Measurements from ENCODE around the gene THPO. TPM values are rescaled to one million over a fixed set of nuclear protein-coding genes. Genes with fewer than 3 reads are reported as not detected.
A peak's percentile ranks its signal among the peaks of the same experiment; 100 is the strongest.

THPO gene
- total RNA-seq, 4 donors from 2014 or later = 0.31 to 0.94 TPM; not detected in 2

GRCh38 chr3:184334470-184335158 is 43.4 kb downstream of the THPO start:
- ATAC-seq = no peak
- Histone ChIP-seq H3K27me3 (no peaks in the 10 kb centered on the region), H3K4me3 (no peak overlapping the region), H3K4me1 (peaks cover 0 to 66% (median 26%) of the 10 kb centered on the region in 3 donors), H3K9me3 (no peaks in the 10 kb centered on the region), H3K36me3 (peaks cover 0 to 57% of the 10 kb centered on the region in 2 donors), H3K27ac (peak overlapping the region; percentile 94 to 99 (median 98))
- 90% methylated on average over 2 of the region's 15 CpGs; no CpG with 5 or more reads in 1 of the 2 donors for WGBS, 2 donors (ENCODE audit: low coverage in 1 of 2)
- TF ChIP-seq POLR2A (IDR thresholded peaks at IDR 0.05) = no peak
- no peak for TF ChIP-seq CTCF (IDR thresholded peaks at IDR 0.05)
- no peak for TF ChIP-seq POLR2AphosphoS5 (IDR thresholded peaks at IDR 0.05)
- TF ChIP-seq EP300 (IDR thresholded peaks at IDR 0.05) = no peak

- peaks cover 0 to 56% (median 18%) of the 10 kb centered on the region in 3 donors for H3K4me1 ChIP-seq
Observed at GRCh38 chr3:184333700-184334099, 44.3 kb downstream of the THPO start.

GRCh38 chr3:184333190-184333589 is 44.8 kb downstream of the THPO start:
- 78 to 87% methylated on average over 3 to 6 of the region's 6 CpGs for WGBS, 2 donors (ENCODE audit: low coverage in 1 of 2)
- Histone ChIP-seq H3K4me1 (peaks cover 0 to 51% (median 13%) of the 10 kb centered on the region in 3 donors), H3K4me3 (no peak overlapping the region), H3K36me3 (peaks cover 0 to 72% of the 10 kb centered on the region in 2 donors), H3K27me3 (no peaks in the 10 kb centered on the region), H3K27ac (peak overlapping the region in 3 of 4 donors; percentile 94 to 99 (median 98)), H3K9me3 (no peaks in the 10 kb centered on the region)
- TF ChIP-seq CTCF (IDR thresholded peaks at IDR 0.05) (no peak), POLR2AphosphoS5 (IDR thresholded peaks at IDR 0.05) (no peak), EP300 (IDR thresholded peaks at IDR 0.05) (no peak)
- ATAC-seq = no peak

More at GRCh38 chr3:184333700-184334099, 44.3 kb downstream of the THPO start:
- Histone ChIP-seq H3K27ac (peak overlapping the region in 3 of 4 donors; percentile 94 to 99 (median 98)), H3K4me3 (no peak overlapping the region), H3K9me3 (no peaks in the 10 kb centered on the region), H3K36me3 (peaks cover 0 to 67% of the 10 kb centered on the region in 2 donors), H3K27me3 (no peaks in the 10 kb centered on the region)
- no peak for ATAC-seq
- TF ChIP-seq POLR2A (IDR thresholded peaks at IDR 0.05) (no peak), POLR2AphosphoS5 (IDR thresholded peaks at IDR 0.05) (no peak), CTCF (IDR thresholded peaks at IDR 0.05) (no peak), EP300 (IDR thresholded peaks at IDR 0.05) (no peak)
- 85 to 86% methylated on average over 2 of the region's 3 CpGs for WGBS, 2 donors (ENCODE audit: low coverage in 1 of 2)

- ATAC-seq = no peak
- H3K4me3 ChIP-seq = no peak overlapping the region
- no peaks in the 10 kb centered on the region for H3K27me3 ChIP-seq
- peaks cover 0 to 45% (median 6%) of the 10 kb centered on the region in 3 donors for H3K4me1 ChIP-seq
- peaks cover 3 to 78% of the 10 kb centered on the region in 2 donors for H3K36me3 ChIP-seq
- peak overlapping the region in 3 of 4 donors; percentile 94 to 99 (median 98) for H3K27ac ChIP-seq
- TF ChIP-seq POLR2A (IDR thresholded peaks at IDR 0.05) (no peak), POLR2AphosphoS5 (IDR thresholded peaks at IDR 0.05) (peak; percentile 16)
- 57 to 68% methylated on average over 6 to 10 of the region's 10 CpGs for WGBS, 2 donors (ENCODE audit: low coverage in 1 of 2)
- H3K9me3 ChIP-seq = no peaks in the 10 kb centered on the region
Observed at GRCh38 chr3:184332370-184333090, 45.5 kb downstream of the THPO start.

GRCh38 chr3:184328516-184328915 is 49.5 kb downstream of the THPO start:
- TF ChIP-seq POLR2A (IDR thresholded peaks at IDR 0.05) (no peak), EP300 (IDR thresholded peaks at IDR 0.05) (no peak), CTCF (IDR thresholded peaks at IDR 0.05) (no peak), POLR2AphosphoS5 (IDR thresholded peaks at IDR 0.05) (no peak)
- H3K27ac ChIP-seq = peak overlapping the region in 2 of 4 donors; percentile 5 to 35
- ATAC-seq = no peak
- no peaks in the 10 kb centered on the region for H3K27me3 ChIP-seq
- peaks cover 0 to 23% (median 0%) of the 10 kb centered on the region in 3 donors for H3K4me1 ChIP-seq
- no peaks in the 10 kb centered on the region for H3K9me3 ChIP-seq
- no peak overlapping the region for H3K4me3 ChIP-seq
- 47 to 100% methylated on average over 1 to 3 of the region's 3 CpGs for WGBS, 2 donors (ENCODE audit: low coverage in 1 of 2)
- peaks cover 19 to 100% of the 10 kb centered on the region in 2 donors for H3K36me3 ChIP-seq

All from gastroesophageal sphincter (tissue), 4 donors.